ENCODE measurements around the gene HIVEP1. TPM values are rescaled to one million over a fixed set of nuclear protein-coding genes. Genes with fewer than 3 reads are reported as not detected.

Gene HIVEP1
- total RNA-seq, 3 donors from 2014 or later = 24.8 to 41.3 (median 27.2) TPM

DNA sequence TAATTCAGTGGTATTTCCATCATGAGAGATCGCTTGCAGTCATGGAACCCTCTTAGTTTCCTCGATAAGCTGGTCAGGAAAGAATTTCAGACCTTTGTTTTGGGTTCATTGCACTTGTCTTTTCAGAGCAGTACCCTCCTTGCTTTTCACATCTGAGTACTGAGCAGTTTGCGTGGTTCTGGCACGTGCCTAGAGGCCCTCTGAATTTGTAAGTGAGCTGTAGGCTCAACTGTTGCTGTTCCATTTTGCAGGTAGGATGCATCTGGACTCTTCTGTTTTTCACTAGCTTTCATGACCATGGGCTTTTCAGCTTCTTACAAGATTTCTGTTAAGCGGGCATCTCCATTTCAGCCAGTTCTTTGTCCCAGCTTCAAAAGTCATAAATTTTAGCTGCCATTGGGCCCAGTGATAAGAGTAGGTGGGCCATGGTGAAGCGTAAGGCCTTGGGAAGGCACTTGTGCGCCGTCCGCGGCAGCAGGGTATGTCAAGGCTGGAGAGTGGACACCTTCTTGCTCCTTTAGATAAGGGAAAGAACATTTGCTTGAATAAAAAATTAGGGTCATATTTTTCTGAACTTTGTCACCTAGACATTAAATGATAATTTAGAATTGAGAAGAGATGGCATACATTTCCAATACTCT is 35.8 kb downstream of the HIVEP1 start:
- TF ChIP-seq CTCF (IDR thresholded peaks at IDR 0.05) = no peak
- no peak for TF ChIP-seq POLR2AphosphoS5 (IDR thresholded peaks at IDR 0.05)
- no peak for TF ChIP-seq POLR2A (IDR thresholded peaks at IDR 0.05)
- DNase-seq (ENCODE audit: low spot score in 2 of 2) = no peak
- no peaks in the 10 kb centered on the region for H3K36me3 ChIP-seq
- H3K27ac ChIP-seq = no peak overlapping the region
- H3K4me1 ChIP-seq = no peaks in the 10 kb centered on the region
- no peak overlapping the region for H3K4me3 ChIP-seq
- H3K9me3 ChIP-seq = no peaks in the 10 kb centered on the region
- intact Hi-C loops (cut with DNase I; ENCODE audit: low total_unique reads) = no loop called here
- no peaks in the 10 kb centered on the region for H3K27me3 ChIP-seq

- TF ChIP-seq POLR2A (IDR thresholded peaks at IDR 0.05) (no peak), CTCF (IDR thresholded peaks at IDR 0.05) (no peak), POLR2AphosphoS5 (IDR thresholded peaks at IDR 0.05) (no peak)
- Histone ChIP-seq H3K4me3 (no peak overlapping the region), H3K36me3 (no peaks in the 10 kb centered on the region), H3K27me3 (no peaks in the 10 kb centered on the region), H3K27ac (no peak overlapping the region), H3K4me1 (no peaks in the 10 kb centered on the region), H3K9me3 (no peaks in the 10 kb centered on the region)
- intact Hi-C loops (cut with DNase I; ENCODE audit: low total_unique reads) = no loop called here
- DNase-seq (ENCODE audit: low spot score in 2 of 2) = no peak
These were observed 36.5 kb downstream of the HIVEP1 start for GRCh38 chr6:12048609-12049008.

DNA sequence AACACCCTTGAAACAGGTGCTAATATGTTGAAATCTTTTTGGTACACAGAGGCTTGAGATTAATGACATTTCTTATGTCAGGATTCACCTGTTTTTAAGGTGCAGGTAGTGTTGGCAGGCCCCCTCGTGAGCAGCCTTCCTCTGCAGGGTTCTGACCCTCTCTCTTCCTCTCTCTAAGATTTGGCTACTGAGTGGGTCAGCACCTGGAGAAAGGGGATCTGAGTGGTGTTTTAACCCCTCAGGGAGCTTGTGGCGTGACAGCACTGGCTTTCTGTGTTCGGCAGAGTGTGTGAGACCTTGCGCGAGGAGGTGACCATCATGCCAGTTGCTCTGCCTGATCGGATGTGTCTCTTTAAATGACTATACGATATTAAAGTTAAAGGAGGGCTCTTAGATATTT is 37.1 kb downstream of the HIVEP1 start:
- no peak overlapping the region for H3K27ac ChIP-seq
- H3K36me3 ChIP-seq = no peaks in the 10 kb centered on the region
- H3K27me3 ChIP-seq = no peaks in the 10 kb centered on the region
- TF ChIP-seq CTCF (IDR thresholded peaks at IDR 0.05) = no peak
- TF ChIP-seq POLR2A (IDR thresholded peaks at IDR 0.05) = no peak
- TF ChIP-seq POLR2AphosphoS5 (IDR thresholded peaks at IDR 0.05) = no peak
- H3K9me3 ChIP-seq = no peaks in the 10 kb centered on the region
- no peak for DNase-seq (ENCODE audit: low spot score in 2 of 2)
- intact Hi-C loops (cut with DNase I; ENCODE audit: low total_unique reads) = no loop called here
- no peaks in the 10 kb centered on the region for H3K4me1 ChIP-seq
- no peak overlapping the region for H3K4me3 ChIP-seq

- no peak overlapping the region for H3K4me3 ChIP-seq
- no peak for DNase-seq (ENCODE audit: low spot score in 2 of 2)
- H3K9me3 ChIP-seq = no peaks in the 10 kb centered on the region
- no peaks in the 10 kb centered on the region for H3K36me3 ChIP-seq
- no peak for TF ChIP-seq CTCF (IDR thresholded peaks at IDR 0.05)
- TF ChIP-seq POLR2A (IDR thresholded peaks at IDR 0.05) = no peak
- no peaks in the 10 kb centered on the region for H3K4me1 ChIP-seq
- H3K27ac ChIP-seq = no peak overlapping the region
- H3K27me3 ChIP-seq = no peaks in the 10 kb centered on the region
- intact Hi-C loops (cut with DNase I; ENCODE audit: low total_unique reads) = no loop called here
These were observed 39.8 kb downstream of the HIVEP1 start for GRCh38 chr6:12051861-12052368.

DNA sequence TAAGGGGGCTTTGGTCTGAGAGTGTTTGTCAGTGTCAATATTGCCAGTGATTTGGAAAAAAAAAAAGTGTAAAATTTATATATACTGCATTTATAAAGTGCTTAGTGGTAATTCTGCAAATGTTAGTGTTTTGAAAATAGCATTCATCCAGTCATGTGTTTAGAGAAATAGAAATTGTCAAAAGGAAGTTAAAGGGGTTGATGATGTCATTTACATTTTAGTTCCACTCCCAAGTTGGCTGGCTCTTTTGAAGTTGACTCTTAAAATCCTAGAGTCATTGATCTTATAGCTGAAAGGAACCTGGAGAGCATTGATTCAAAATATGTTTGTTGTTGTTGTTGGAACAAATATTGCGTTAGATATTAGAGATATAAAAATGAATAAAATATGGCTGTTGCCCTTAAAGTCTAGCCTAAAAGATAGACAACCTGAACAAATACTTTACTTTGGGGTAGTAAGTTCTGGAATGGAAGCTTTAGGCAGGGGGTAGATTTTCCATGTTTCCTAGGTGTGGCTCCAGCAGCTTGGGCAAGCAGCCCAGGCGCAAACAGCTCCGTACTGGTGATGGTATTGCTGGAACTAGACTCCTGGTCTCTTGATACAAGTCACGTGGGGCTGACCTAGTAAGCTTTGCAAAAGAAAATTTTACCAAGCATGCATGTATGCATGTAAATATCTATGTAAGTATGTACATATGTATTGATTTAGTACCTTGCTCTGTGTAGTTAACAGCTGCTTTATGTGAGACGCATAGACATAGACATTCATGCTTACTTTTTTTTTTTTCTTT is 46.3 kb downstream of the HIVEP1 start:
- no peak overlapping the region for H3K27ac ChIP-seq
- intact Hi-C loops (cut with DNase I; ENCODE audit: low total_unique reads) = loop anchor here (5.0 kb wide), 1 partner anchor 334 kb away; no protein-coding TSS in a partner anchor
- H3K36me3 ChIP-seq = no peaks in the 10 kb centered on the region
- H3K9me3 ChIP-seq = no peaks in the 10 kb centered on the region
- no peak for TF ChIP-seq POLR2AphosphoS5 (IDR thresholded peaks at IDR 0.05)
- TF ChIP-seq CTCF (IDR thresholded peaks at IDR 0.05) = no peak
- H3K4me1 ChIP-seq = no peaks in the 10 kb centered on the region
- H3K27me3 ChIP-seq = no peaks in the 10 kb centered on the region
- no peak for DNase-seq (ENCODE audit: low spot score in 2 of 2)
- no peak overlapping the region for H3K4me3 ChIP-seq
